ENCODE results near the gene FAM53B.
"Not testable (repeated sequence)": the region's sequence is repeated elsewhere in the genome, so short reads cannot be mapped to it uniquely, and the experiment has no call there.

The FAM53B gene

GRCh38 chr10:124744102-124745050, at the start of gene FAM53B:
Gene FAM53B (minus strand): TSS chr10:124744378. CDS start chr10:124706713, 37,665 bp downstream.
- DNase-seq, result peak; percentile 37

- DNase-seq, result no peak
These were observed 48.8 kb upstream of the FAM53B start for GRCh38 chr10:124792998-124793352.

- peak; percentile 83 for DNase-seq
These were observed 47.6 kb upstream of the FAM53B start, which contains the start of gene EEF1AKMT2 for GRCh38 chr10:124791547-124792348. Gene EEF1AKMT2 (minus strand): TSS chr10:124791887. CDS start chr10:124791833, 54 bp downstream.

- not testable (repeated sequence) for DNase-seq
These were observed 38.7 kb upstream of the FAM53B start for GRCh38 chr10:124782900-124783299.

- DNase-seq, result no peak
These were observed 24.6 kb upstream of the FAM53B start for GRCh38 chr10:124768791-124769190.

GRCh38 chr10:124765256-124765655, 21.1 kb upstream of the FAM53B start:
- no peak for DNase-seq

- DNase-seq, result no peak
These were observed 19.1 kb upstream of the FAM53B start for GRCh38 chr10:124763267-124763666.

GRCh38 chr10:124762281-124762680, 18.1 kb upstream of the FAM53B start:
- no peak for DNase-seq

- no peak for DNase-seq
These were observed 12.2 kb upstream of the FAM53B start for GRCh38 chr10:124756156-124756903.

- no peak for DNase-seq
These were observed 11.4 kb upstream of the FAM53B start for GRCh38 chr10:124755581-124755980.

GRCh38 chr10:124754227-124754626, 10.0 kb upstream of the FAM53B start:
- DNase-seq, result no peak

- DNase-seq, result no peak
These were observed 4.9 kb upstream of the FAM53B start for GRCh38 chr10:124748953-124749645.

- DNase-seq, result no peak
These were observed 4.0 kb upstream of the FAM53B start for GRCh38 chr10:124748166-124748565.

- no peak for DNase-seq
These were observed 3.6 kb upstream of the FAM53B start for GRCh38 chr10:124747745-124748144.

GRCh38 chr10:124746992-124747391, 2.8 kb upstream of the FAM53B start:
- DNase-seq, result no peak

GRCh38 chr10:124746447-124746846, 2.3 kb upstream of the FAM53B start:
- not testable (repeated sequence) for DNase-seq

GRCh38 chr10:124745673-124746072, 1.5 kb upstream of the FAM53B start:
- peak; percentile 9 for DNase-seq

GRCh38 chr10:124745252-124745651, 1.1 kb upstream of the FAM53B start:
- no peak for DNase-seq

- no peak for DNase-seq
These were observed 732 bp downstream of the FAM53B start for GRCh38 chr10:124743191-124744101.

GRCh38 chr10:124742413-124743190, 1.6 kb downstream of the FAM53B start:
- peak; percentile 18 for DNase-seq

All from NCI-H2227 treated with DMSO at 0.1 percent for 48 hours (cell line).